Umbilical cord (tissue), 2 donors: ENCODE results near the gene PASK. TPM values are rescaled to one million over a fixed set of nuclear protein-coding genes. Genes with fewer than 3 reads are reported as not detected.
A peak's percentile ranks its signal among the peaks of the same experiment; 100 is the strongest.
"Not testable (repeated sequence)": the region's sequence is repeated elsewhere in the genome, so short reads cannot be mapped to it uniquely, and the experiment has no call there.

Experiments used
- DNase-seq: peaks from one replicate; pipeline ENCODE4 v3.0.0-alpha.2; 2015; ENCODE audit warnings: low spot score
- total RNA-seq: library from RNA; depleted of rRNA; stranded (reverse); fragments of >200 nt; gene quantifications from one replicate; pipeline ENCODE4 v1.2.3, GENCODE V29; 2014; ENCODE audit warnings: low replicate concordance; ENCODE audit not compliant: insufficient read depth

Gene PASK
- total RNA-seq = 3.1 TPM

DNA sequence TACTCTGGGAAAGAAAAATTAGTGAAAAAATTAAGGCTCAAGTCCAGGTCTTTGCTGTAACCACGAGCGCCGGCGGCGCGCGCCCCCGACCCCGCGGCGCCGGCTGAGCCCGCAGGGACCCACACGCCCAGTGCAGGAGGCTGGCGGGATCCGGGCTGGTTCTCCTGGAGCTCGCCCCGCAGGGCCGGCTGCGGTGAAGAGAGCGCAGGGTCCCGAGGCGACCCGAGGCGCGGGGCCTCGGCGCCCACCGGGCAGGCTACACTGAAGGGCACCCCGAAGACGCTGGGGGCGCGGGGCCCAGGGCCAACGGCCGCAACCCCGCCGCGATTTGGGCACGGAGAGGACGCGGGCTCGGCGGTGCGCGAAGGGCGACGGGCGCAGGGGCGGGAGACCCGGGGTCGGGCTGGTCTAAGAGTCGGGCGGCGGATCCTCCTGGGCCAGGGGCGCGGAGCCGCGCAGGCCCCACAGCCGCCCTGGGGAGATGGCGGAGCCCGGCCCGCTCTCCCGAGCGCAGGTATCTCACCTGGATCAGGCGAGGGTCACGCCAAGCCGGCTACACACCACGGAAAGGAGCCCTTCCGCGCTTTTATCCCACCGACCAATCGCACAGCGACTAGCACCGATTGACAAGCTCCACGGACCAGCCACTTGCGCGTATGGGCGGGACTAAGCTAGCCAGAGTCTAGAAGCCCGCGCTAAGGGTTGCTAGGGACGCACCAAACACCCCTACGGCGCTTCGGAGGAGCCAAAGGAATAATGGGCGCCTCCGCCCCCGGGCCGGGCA lies at the start of gene PASK:
Gene PASK, minus strand, starts transcription at position 582 of the 784 bp plus-strand sequence. CDS start 6,440 bp downstream, outside the sequence.
- DNase-seq = peak; percentile 98

DNA sequence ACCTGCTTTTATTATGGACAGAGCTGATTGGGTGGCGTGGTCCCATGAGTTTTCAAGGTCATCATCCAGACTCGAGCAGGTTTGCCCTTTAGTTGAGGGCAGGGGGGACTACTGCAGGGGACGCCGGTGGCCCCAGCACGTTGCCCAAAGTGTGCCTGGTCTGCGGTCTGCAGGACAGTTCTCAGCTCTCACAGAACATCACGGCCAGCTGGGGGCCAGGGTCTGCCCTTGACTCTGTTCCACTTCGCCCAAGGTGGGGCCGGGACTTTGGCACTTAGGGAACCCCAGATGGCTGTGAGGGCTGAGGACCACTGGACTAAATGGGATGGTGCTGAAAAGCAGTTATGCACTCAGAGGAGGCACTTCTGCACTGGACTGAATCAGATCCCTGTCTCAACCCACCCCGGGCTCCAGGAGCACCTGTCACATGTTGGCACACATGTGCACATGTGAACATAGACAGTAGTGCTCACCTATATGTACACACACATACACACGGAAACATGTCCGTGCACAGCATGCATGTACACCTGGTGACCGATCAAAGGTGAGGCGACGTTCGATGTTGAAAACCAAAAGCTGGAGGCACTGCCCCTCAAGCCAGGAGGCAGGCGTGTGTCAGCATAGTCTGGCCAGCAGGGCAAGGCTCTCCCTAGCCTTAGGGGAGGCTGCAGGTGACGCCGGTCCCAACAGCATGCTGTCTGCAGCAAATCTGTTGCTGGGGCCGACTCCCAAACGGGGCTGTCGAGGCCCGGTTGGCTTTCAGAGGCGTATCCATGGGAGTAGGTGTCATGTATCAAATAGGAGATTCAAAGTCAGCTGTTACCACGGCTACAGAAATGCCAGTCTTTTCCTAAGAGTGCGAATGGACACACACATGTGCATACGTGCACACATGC lies 49.4 kb upstream of the PASK start:
- DNase-seq = no peak

DNA sequence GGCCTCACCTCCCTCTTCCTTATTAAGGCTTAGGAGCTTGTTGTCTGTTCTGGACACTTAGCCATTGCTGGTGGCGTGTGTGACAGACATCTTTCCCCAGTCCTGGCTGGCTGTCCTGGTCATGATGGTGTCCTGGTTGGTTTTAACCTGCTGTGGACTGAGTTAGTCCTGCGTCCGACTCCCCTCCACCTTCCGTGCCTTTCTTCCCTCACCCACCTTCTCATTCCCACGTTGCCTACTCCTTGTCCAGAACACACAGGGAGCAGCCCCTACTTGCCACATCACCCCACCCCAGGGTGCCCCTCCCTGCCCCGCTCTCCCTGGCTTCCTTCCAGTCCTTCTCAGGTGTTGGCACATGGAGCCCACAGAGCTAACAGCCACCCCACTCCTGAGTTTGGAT lies 48.7 kb upstream of the PASK start:
- no peak for DNase-seq

DNA sequence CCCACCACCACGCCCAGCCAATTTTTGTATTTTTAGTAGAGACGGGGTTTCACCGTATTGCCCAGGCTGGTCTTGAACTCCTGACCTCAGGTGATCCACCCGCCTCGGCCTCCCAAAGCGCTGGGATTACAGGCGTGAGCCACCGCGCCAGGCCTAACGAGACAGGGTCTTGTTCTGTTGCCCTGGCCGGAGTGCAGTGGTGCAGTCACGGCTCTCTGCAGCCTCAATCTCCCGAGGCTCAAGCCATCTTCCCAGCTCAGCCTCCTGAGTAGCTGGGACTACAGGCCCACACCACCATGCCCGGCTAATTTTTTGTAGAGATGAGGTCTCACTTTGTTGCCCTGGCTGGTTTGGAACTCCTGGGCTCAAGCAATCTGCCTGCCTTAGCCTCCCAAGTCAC lies 48.0 kb upstream of the PASK start:
- not testable (repeated sequence) for DNase-seq

DNA sequence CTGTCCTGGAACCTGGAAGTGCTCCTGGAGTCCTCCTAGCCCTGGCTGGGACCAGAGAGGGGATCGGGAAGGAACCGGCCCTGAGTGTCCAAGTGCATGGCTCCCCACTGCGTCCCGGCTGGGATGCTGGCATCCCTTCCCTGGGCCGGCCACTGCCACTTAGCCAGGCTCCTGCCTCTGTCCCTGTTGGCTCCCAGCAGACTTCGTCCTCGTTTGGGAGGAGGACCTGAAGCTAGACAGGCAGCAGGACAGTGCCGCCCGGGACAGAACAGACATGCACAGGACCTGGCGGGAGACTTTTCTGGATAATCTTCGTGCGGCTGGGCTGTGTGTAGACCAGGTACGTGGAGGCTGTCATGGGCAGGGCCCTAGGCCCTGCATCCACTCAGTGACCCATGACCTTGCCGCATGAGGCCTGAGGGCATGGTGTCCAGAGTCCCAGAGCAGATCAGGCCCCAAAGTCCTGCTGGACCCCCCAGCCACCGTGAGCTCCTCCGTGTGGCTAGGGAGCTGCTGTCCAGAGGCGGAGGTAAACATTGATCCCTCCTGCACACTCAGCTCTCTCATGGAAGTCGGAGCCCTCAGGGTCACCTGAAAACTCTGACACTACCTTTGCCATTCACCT lies 46.3 kb upstream of the PASK start:
- DNase-seq = no peak

DNA sequence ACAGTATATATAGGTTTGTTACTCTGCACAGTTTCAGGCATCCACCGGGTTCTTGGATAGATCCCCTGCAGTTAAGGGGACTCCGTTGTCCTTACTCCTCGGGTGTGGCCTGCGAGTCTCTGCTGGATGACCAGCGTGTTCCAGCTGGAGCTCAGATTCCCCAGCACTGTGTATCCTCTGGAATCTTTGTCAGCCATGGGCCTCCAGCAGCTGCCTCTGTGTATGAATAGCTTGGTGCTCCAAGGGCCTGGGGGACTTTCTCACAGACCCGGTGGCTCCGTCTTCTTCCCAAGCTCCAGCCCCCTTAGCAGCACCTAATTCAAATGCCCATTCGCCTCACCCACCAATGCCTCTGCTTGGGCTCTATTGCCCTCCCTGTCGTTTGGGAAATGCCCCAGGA lies 45.5 kb upstream of the PASK start:
- DNase-seq = no peak

DNA sequence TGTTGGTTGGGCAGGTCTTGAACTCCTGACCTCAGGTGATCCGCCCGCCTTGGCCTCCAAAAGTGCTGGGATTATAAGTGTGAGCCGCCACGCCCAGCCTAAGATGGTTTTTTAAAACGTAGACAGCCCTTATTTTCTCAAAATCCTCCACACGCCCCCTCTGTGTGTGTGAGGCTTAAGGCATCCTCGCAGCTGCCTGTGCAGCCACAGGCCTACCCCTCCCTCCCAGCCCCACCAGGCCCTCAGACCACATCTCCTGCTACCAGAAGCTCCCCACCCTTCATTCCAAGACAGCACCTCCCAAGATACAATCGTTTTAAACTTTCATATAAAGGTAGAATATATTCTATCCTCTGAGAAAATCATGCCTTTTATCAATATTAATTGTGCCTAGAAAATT lies 44.0 kb upstream of the PASK start:
- DNase-seq = no peak

DNA sequence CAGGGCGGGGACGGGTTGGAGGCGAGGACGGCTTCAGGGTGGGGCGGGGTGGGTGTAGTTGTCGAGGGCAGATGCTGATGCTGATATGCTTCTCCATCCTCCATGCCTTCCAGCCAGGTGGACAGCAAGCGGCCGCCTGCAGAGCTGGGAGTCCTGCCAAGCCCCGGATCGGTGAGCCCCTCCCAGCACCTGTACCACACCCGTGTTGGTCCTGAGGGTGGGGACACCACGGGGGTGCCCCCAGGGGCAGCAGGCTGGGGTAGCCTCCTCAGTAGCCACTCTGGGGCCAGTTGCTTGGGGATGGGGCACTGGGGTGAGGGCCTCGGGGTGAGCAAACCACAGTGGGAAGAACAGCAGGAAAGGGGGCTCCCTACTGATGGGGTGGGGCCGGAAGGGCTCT lies 41.8 kb upstream of the PASK start:
- no peak for DNase-seq

DNA sequence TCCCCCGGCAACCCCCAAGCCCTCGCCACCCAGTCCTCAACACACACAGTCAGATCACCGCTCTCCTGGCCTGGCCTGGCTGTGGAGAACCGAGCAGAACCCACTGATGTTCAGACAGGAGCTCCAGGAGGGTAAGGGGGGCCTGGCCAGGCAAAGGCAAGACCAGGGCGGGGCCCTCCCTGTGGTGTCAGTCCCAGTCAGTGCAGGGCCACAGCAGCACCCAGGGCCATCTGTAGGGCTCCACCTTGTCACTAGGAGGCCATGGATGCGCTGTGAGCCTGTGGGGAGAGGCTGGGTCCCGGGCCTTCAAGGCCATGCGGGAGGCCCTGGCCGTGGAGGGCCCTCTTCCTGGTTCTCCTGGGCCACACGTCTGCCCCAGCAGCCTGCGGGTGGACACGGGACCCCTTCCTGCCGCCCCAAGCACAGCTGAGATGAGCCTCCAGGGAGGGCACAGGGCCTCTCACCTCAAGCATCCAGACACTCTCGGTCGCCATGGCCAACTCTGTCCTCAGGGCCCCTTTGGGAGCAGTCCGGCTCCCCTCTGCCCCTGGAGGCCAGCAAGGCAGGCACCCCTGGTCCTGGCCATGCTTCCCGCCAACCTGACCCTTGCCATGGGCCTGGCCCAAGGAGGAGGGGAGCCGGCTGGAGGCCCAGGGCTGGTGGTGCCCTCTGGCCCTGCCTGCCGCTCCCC lies 41.2 kb upstream of the PASK start:
- DNase-seq = no peak

DNA sequence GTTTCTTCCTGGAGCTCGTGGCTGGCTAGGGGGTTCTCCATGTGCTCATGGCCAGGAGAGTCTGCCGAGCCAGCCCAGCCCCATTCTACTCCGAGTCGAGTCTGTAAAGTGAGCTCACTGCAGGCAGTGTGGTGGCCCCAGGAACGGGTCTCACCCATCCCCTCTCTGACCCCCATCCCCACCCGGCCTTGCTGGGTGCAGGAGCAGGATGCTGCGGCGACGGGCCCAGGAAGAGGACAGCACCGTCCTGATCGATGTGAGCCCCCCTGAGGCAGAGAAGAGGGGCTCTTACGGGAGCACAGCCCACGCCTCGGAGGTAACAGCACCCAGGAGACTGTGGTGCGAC lies 40.6 kb upstream of the PASK start:
- no peak for DNase-seq

DNA sequence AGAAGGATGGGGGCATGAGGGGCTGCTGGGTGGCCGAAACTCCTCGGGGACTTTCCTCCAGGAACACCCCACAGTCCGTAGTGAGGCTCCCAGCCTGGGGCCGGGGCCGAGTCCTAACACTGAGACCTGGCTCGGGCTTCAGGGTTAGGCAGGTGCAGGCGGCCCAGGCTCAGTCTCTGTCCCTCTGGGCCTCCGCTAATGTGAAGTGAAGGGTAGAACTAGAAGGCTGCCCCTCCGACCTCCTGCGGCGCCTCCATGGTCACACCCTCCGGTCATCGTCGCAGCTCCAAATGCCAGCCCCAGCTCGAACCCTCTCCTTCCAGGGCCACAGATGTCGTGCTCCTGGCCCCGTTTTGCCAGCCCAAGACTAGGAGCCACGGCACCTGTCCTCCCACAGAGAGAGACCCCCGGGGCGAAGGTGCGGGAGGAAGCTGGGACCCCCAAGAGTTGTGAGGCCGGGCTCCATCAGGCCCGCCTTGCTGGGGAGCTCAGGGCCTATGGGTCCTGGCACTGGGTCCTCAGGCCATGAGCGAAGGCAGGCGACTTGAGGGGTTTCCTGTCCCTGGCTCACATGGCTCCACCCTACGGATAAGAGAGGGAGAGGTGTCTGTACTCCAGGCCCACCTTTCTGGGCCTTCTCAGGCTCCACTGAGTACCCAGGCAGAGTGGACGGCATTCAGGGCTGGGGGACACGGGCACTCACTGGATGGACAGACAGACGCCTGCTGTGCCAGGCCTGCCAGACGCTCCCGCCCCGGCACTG lies 40.0 kb upstream of the PASK start:
- DNase-seq = no peak

DNA sequence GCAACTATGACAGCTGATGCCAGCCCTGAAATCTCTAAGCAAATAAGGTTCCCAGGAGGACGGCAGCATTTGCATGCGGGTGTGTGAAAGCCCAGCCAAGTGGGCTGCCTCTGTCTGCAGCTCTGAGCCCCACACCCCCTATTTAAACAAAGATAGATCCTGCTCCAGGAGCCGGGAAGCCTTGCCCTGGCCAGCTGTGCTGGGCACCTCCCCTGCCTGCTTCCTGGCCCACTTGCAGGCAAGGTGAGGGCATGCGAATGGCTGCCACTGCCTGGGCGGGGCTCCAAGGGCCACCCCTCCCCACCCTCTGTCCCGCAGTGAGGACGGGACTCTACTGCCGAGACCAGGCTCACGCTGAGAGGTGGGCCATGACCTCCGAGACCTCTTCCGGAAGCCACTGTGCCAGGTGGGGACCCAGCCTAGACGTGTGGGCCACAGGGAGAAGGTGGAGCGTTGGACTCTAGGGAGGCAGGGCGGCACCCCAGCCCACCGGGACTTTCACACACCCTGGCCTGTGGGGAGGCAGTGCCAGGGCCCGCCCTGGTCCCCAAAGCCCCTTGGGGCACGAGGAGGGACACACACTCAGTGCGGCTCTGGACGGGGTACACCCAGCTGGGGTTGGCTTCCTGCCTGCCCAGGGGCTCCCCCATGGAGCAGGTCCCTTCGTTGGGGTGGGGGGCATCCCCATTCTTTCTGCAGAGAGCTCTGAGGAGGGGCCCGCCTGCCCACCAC lies 39.3 kb upstream of the PASK start, which contains the start of gene ANO7:
Gene ANO7, plus strand, starts transcription at position 317 of the 732 bp plus-strand sequence. CDS start 1,387 bp downstream, outside the sequence.
- no peak for DNase-seq

DNA sequence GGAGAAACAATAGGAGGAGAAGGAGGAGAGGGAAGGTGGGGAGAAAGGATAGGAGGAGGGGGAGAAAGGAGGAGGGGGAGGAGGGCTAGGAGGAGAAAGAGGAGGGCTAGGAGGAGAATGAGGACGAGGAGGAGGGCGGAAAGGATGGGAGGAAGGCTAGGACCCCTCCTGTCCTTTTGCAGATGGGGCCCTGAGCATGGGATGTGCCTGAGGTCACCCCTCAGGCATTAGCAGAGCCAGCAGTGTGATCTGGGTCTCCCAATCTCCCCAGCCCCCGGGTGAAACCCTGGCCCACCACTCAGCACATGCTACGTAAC lies 38.6 kb upstream of the PASK start:
- no peak for DNase-seq

DNA sequence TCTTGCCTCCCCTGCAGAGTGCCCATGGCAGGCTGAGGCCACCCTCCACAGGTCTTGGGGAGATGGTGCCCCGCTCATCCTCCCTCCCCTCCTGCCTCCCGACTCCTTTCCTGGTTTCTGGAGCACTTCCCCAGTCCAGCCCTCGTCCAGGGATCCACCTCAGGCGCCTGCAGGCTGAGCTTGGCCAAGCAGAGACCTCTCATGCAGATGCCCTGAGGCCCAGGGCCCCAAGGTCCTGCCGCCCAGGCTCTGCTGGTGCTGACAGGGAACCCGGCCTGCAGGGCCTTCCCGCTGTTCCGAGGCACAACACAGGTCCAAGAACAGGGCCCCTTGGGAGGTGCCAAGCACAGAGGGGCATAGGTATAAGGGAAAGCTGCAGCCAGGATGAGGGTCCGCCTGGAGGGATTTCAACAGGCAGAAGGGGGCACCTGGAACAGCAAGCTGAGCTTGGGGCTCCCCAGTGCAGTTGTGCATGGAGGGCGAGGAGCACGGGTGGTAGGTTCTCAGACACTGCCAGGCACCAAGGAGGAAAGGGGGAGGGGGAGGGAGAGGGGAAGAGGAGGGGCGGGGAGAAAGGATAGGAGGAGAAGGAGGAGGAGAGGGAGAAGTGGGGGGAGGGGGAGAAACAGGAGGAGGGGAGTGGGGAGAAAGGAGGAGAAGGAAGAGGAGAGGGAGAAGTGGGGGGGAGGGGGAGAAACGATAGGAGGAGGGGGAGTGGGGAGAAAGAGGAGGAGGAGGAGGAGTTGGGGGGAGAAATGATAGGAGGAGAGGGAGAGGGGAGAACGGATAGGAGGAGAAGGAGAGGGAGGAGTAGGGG lies 38.0 kb upstream of the PASK start:
- no peak for DNase-seq

DNA sequence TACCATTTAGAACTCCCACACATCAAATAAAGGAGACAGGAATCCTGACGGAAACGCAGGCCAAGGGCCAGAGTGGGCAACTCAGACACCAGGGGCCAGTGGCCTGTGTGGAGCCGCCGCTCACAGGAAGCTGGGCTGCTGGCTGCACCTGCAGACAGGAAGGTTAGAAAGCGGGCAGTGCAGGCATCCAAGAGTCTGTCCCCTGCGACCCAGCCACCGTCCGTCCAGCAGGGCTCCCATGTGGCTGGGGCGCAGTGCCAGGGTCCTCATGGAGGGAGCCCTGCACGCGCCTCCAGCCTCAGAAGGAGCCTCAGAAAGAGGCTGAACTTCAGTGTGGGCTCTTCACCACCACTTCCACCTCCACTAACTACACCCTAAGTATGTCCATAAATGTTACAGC lies 36.7 kb upstream of the PASK start:
- no peak for DNase-seq

DNA sequence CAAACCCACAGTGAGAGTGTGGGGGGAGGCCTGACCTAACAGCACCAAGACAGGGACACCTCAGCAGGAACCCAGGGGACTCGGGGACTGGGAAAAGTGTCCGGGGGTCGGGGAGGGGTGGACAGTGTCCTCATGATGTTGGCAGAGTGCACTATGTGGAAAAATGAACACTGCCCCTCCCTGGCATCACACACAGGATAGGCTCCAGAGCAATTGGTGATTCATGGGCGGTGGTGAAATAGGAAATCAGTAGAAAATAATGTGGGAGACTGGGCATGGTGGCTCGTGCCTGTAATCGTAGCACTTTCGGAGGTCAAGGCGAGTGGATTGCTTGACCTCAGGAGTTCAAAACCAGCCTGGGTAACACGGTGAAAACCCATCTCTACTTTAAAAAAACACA lies 35.6 kb upstream of the PASK start:
- DNase-seq = no peak

DNA sequence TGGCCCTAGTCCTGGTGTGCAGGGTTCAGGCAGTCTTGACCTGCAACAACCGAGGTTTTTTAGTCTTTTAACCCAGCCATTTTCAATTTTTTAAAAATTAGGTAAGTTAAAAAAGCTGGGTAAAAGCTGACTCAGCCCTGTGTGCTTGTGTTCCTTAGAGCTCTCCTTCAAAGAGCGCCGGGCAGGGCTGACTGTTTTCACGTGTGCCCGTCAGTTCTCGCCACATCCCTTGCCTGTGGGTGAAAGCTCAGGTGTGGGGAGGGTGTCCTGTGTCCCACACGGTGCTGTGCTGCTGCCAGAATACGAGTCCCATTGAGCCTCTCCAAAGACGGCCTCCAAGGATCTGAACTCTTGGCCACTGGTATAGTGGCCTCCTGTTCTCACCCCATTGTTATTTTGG lies 33.9 kb upstream of the PASK start:
- no peak for DNase-seq

DNA sequence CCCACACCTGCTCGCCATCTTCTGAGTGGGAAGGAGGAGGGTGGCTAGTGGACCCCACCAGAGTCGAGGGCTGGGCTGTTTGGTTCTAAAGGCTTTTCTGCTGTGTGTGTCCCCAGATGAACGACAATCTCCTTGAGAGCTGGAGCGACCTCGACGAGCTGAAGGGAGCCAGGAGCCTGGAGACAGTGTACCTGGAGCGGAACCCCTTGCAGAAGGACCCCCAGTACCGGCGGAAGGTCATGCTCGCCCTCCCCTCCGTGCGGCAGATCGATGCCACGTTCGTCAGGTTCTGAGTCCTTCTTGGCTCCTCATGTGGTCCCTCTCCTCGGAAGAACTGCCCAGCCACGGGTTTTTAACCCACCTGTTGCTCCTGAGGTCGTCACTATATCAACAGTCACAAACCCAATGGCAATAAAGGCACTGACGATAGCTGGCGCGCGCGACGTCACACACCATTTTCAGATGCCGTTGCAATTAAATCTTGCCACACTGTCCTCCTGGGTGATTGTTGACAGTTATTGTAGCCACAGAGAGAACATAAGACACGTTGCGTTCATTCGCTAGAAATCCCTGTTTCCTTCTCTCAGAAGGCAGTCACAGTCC lies 33.4 kb upstream of the PASK start:
- no peak for DNase-seq

DNA sequence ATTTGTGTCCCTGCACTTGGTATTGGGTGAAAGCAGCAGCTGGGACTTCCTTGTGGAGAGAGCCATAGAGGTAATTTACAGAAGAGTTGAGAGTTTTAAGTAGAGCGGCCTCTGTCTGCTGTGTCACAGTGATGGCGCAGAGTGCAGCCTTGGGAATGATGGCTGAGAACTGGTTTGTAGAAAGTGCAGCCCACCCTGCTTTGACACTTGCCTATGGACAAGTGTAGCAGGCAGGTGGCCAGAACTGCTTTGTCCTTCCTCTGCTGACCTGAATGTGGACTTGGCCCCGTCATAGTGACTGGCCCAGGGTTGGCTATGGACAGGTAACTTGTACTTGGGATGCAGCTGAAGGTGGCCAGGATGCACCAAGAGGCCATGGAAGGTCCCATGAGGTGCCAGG lies 32.9 kb upstream of the PASK start:
- DNase-seq = no peak
